H1 (cell line): ENCODE results near the gene NT5DC1. TPM values are rescaled to one million over a fixed set of nuclear protein-coding genes. Genes with fewer than 3 reads are reported as not detected.

Source experiments
- CBX5 ChIP-seq: fragments of 300-800, 300-1000 bp; sonication (generic); IDR thresholded peaks from 2 replicates; pipeline ENCODE4 v1.7.1; 2016; ENCODE audit warnings: antibody characterized with exemption, low read length, low read depth
- CEBPB ChIP-seq: IDR thresholded peaks from 2 replicates; pipeline ENCODE4 v1.6.1; 2012; ENCODE audit warnings: low read depth, low read length
- CHD7 ChIP-seq: fragments of 300-600 bp; sonication (generic); IDR thresholded peaks from 2 replicates; pipeline ENCODE4 v1.7.1; 2012; ENCODE audit warnings: low read length, moderate library complexity, mild to moderate bottlenecking, inconsistent platforms; ENCODE audit not compliant: insufficient replicate concordance
- EZH2 ChIP-seq: fragments of 200-600 bp; sonication (generic); IDR thresholded peaks from 2 replicates; pipeline ENCODE4 v1.7.1; 2012; ENCODE audit warnings: low read depth, mild to moderate bottlenecking, moderate library complexity, low read length, inconsistent platforms; ENCODE audit not compliant: severe bottlenecking
- POLR2A ChIP-seq, 2 experiments: IDR thresholded peaks; 1 replicate in 1 of 2; 2 replicates in 1 of 2; pipeline ENCODE4 v1.6.1; 2011; ENCODE audit warnings: low read depth in 2 of 2, low read length in 2 of 2, mild to moderate bottlenecking in 2 of 2; ENCODE audit errors: control extremely low read depth in 1 of 2
- polyA plus RNA-seq, 7 experiments: library from polyadenylated mRNA; depleted of rRNA in 3 of 7; stranded (reverse) in 5 of 7; unstranded in 2 of 7; fragments of >200 nt in 5 of 7; fragments of 200-250 nt in 2 of 7; gene quantifications; 1 replicate in 5 of 7; 2 replicates in 1 of 7; 4 replicates in 1 of 7; pipeline versions ENCODE4 v1.2.1 to v1.2.3, GENCODE V29; 2011 to 2013; ENCODE audit warnings: missing spikeins in 2 of 7, mixed read lengths in 2 of 7
- total RNA-seq: library from RNA; stranded (reverse); fragmentation: NEBNext Ultra II Directional; extraction: Animal tissue kit (Norgen Biotek cat#: 25700); gene quantifications from 2 replicates; pipeline ENCODE4 v1.2.1, GENCODE V29; 2021

The NT5DC1 gene
- total and polyA plus RNA-seq, 2 of the 8 experiments (the other 6 are each of a cell fraction or from before 2014, with no cell fraction given): 25.3 to 72.7 TPM

DNA sequence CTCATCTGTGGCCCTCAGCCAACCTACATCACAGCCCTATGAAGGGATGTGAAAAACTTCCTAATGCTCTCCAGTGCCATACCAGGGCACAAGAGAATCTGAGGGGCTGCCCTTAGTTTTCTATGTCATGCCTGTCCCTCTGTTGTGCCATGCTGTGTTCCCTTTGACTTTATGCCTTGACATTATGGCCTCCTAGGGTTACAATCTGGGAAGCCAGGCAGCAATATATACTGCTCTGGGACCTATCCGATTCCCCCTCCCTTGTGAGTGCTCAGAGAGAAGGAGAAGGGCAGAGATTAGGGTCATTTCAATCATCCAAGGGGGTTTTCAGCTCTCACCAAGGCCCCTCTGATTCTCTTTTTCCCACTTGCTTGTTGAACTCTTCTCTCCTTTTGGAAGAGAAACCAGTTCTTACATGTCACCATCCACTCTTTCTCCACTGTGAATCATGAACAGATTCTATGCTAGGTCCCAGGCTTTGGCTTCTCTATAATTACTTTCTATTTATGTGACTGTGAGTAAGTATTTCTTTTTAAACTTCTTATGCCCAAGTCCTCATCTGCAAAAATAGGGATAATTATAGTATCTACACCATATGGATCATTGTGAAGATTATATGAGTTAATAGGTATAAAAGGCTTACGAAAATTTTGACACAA lies 25.8 kb upstream of the NT5DC1 start (continued):
- TF ChIP-seq CHD7: no peak
- no peak for TF ChIP-seq CEBPB
- TF ChIP-seq CBX5: no peak
- no peak for TF ChIP-seq EZH2
- no peak for TF ChIP-seq POLR2A (IDR thresholded peaks at IDR 0.05; ENCODE audit: control extremely low read depth in 1 of 2, low read depth in 2 of 2, low read length in 2 of 2)
